SK-N-SH (cell line): ENCODE results near the gene CRYBA2. TPM values are rescaled to one million over a fixed set of nuclear protein-coding genes. Genes with fewer than 3 reads are reported as not detected.

ENCODE experiments used
- MEF2A ChIP-seq: IDR thresholded peaks from 2 replicates; pipeline ENCODE4 v1.4.0; 2012; ENCODE audit warnings: low read depth, borderline replicate concordance
- TCF12 ChIP-seq: IDR thresholded peaks from 2 replicates; pipeline ENCODE4 v1.4.0; 2012
- polyA plus RNA-seq, 3 experiments: library from polyadenylated mRNA; depleted of rRNA; stranded (reverse); fragments of >200 nt; gene quantifications; 2 replicates each; pipeline ENCODE4 v1.2.3, GENCODE V29; 2012
- small RNA-seq, 7 experiments: library from RNA; depleted of rRNA; stranded (forward); fragments of <200 nt; gene quantifications; one replicate each; pipeline ENCODE3, GENCODE V24; 2012
- TF ChIP-seq, protein P1 (sequence below): IDR thresholded peaks from 2 replicates; pipeline ENCODE4 v1.6.1; 2012; ENCODE audit warnings: mild to moderate bottlenecking, low read depth, low read length, moderate library complexity

The CRYBA2 gene
- polyA plus RNA-seq, 1 of the 3 experiments (the other 2 are of a cell fraction), result not detected

DNA sequence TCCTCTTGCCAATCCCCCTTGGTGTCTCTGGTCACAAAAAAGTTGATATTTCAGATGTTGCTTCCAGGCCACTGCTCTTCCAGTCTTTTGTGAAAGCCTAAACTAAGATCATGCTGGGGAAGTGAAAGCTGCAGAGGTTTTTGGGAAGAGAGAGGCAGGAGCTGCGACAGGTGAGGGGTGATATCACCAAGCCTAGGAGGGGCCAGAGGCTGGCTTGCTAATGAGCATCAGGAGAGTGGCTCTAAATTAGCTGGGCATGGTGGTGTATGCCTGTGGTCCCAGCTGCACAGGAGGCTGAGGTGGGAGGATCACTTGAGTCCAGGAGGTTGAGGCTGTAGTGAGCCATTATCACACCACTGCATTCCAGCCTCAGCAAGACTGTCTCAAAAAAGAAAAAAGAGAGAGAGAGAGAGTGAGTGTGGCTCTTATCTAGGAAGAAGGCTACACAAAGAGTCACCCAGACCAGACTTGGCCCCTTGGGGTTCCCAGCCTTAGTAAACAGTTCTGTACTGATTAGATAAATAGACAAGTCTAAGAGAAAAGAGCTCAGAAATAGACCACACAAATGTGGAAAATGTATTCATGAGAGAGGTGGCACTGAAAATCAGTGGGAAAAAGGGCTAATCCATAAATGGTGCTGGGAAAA lies 48.3 kb downstream of the CRYBA2 start (continued):
- TF ChIP-seq, protein P1, sequence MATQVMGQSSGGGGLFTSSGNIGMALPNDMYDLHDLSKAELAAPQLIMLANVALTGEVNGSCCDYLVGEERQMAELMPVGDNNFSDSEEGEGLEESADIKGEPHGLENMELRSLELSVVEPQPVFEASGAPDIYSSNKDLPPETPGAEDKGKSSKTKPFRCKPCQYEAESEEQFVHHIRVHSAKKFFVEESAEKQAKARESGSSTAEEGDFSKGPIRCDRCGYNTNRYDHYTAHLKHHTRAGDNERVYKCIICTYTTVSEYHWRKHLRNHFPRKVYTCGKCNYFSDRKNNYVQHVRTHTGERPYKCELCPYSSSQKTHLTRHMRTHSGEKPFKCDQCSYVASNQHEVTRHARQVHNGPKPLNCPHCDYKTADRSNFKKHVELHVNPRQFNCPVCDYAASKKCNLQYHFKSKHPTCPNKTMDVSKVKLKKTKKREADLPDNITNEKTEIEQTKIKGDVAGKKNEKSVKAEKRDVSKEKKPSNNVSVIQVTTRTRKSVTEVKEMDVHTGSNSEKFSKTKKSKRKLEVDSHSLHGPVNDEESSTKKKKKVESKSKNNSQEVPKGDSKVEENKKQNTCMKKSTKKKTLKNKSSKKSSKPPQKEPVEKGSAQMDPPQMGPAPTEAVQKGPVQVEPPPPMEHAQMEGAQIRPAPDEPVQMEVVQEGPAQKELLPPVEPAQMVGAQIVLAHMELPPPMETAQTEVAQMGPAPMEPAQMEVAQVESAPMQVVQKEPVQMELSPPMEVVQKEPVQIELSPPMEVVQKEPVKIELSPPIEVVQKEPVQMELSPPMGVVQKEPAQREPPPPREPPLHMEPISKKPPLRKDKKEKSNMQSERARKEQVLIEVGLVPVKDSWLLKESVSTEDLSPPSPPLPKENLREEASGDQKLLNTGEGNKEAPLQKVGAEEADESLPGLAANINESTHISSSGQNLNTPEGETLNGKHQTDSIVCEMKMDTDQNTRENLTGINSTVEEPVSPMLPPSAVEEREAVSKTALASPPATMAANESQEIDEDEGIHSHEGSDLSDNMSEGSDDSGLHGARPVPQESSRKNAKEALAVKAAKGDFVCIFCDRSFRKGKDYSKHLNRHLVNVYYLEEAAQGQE, result no peak
- no peak for TF ChIP-seq TCF12
- no peak for TF ChIP-seq MEF2A

Small RNA genes lying within 50 kb of the gene (small RNA-seq; reads per million reads assigned to genes)
- 0.40 to 56.1 (median 28.0) reads per million in 7 experiments for gene MIR375

Other genes with a start within 250 kb of the CRYBA2 start
- gene CYP27A1, start 211.3 kb downstream of the CRYBA2 start, polyA plus RNA-seq (2012; rRNA removed), result 0.18 and 0.54 TPM in 2 replicates
- not detected in 2 replicates for gene PRKAG3, start 161.6 kb downstream of the CRYBA2 start, polyA plus RNA-seq (2012; rRNA removed)
- gene WNT6, start 133.6 kb downstream of the CRYBA2 start, polyA plus RNA-seq (2012; rRNA removed), result 0.06 and 0.08 TPM in 2 replicates
- 0.02 TPM in 1 of 2 replicates, not detected in the other for gene WNT10A, start 112.6 kb downstream of the CRYBA2 start, polyA plus RNA-seq (2012; rRNA removed)
- gene CDK5R2, start 33.8 kb downstream of the CRYBA2 start, polyA plus RNA-seq (2012; rRNA removed), result 0.19 and 0.26 TPM in 2 replicates
- gene FEV, start 8.2 kb downstream of the CRYBA2 start, polyA plus RNA-seq (2012; rRNA removed), result 0.53 and 1.2 TPM in 2 replicates
- gene CFAP65, start 48.1 kb upstream of the CRYBA2 start, polyA plus RNA-seq (2012; rRNA removed), result 0.95 and 1.7 TPM in 2 replicates
- 0.03 TPM in 1 of 2 replicates, not detected in the other for gene IHH, start 67.5 kb upstream of the CRYBA2 start, polyA plus RNA-seq (2012; rRNA removed)
- 16.3 and 21.0 TPM in 2 replicates for gene NHEJ1, start 167.4 kb upstream of the CRYBA2 start, polyA plus RNA-seq (2012; rRNA removed)
- gene SLC23A3, start 176.6 kb upstream of the CRYBA2 start, polyA plus RNA-seq (2012; rRNA removed), result 2.1 and 3.5 TPM in 2 replicates
- gene CNPPD1, start 183.5 kb upstream of the CRYBA2 start, polyA plus RNA-seq (2012; rRNA removed), result 75.9 and 84.1 TPM in 2 replicates
- gene RETREG2, start 184.9 kb upstream of the CRYBA2 start, polyA plus RNA-seq (2012; rRNA removed), result 74.6 and 94.8 TPM in 2 replicates
- gene ZFAND2B, start 213.4 kb upstream of the CRYBA2 start, polyA plus RNA-seq (2012; rRNA removed), result 39.9 and 46.9 TPM in 2 replicates
- gene ABCB6, start 225.5 kb upstream of the CRYBA2 start, polyA plus RNA-seq (2012; rRNA removed), result 26.5 and 27.4 TPM in 2 replicates
- gene ATG9A, start 236.2 kb upstream of the CRYBA2 start, polyA plus RNA-seq (2012; rRNA removed), result 29.6 and 33.2 TPM in 2 replicates
- 22.3 and 30.8 TPM in 2 replicates for gene ANKZF1, start 236.4 kb upstream of the CRYBA2 start, polyA plus RNA-seq (2012; rRNA removed)